Smooth muscle cell (in vitro differentiated cells): ENCODE data around the gene KSR1. TPM values are rescaled to one million over a fixed set of nuclear protein-coding genes. Genes with fewer than 3 reads are reported as not detected.

Experiments used
- DNase-seq: peaks from one replicate; lab custom pipeline; 2025; ENCODE audit not compliant: unreplicated experiment; lab: John Stamatoyannopoulos, UW
- H2AFZ ChIP-seq: fragments of 200-600 bp; sonication (generic); 2 replicates; pipeline ENCODE4 v1.6.0; 2016; ENCODE audit warnings: antibody characterized with exemption, low read depth, mild to moderate bottlenecking
- H3F3A ChIP-seq: fragments of 200-600 bp; sonication (generic); 2 replicates; pipeline ENCODE4 v1.6.0; 2017; ENCODE audit warnings: antibody characterized with exemption, low read depth
- H3K27ac ChIP-seq: fragments of 200-600 bp; sonication (generic); 2 replicates; pipeline ENCODE4 v1.5.1; 2016; ENCODE audit warnings: low read depth, mild to moderate bottlenecking
- H3K27me3 ChIP-seq: fragments of 200-600 bp; sonication (generic); 2 replicates; pipeline ENCODE4 v1.6.1; 2016; ENCODE audit warnings: low read depth, mild to moderate bottlenecking
- H3K36me3 ChIP-seq: fragments of 200-600 bp; sonication (generic); 2 replicates; pipeline ENCODE4 v1.5.1; 2016; ENCODE audit warnings: low read depth
- H3K4me1 ChIP-seq: fragments of 200-600 bp; sonication (generic); 2 replicates; pipeline ENCODE4 v1.5.1; 2016; ENCODE audit warnings: low read depth
- H3K4me2 ChIP-seq: fragments of 200-600 bp; sonication (generic); 2 replicates; pipeline ENCODE4 v1.6.0; 2016; ENCODE audit warnings: mild to moderate bottlenecking
- H3K4me3 ChIP-seq: fragments of 200-600 bp; sonication (generic); 2 replicates; pipeline ENCODE4 v1.5.1; 2016; ENCODE audit warnings: mild to moderate bottlenecking
- H3K79me2 ChIP-seq: fragments of 200-600 bp; sonication (generic); 2 replicates; pipeline ENCODE4 v1.6.0; 2016; ENCODE audit warnings: low read depth, mild to moderate bottlenecking
- H3K9ac ChIP-seq: fragments of 200-600 bp; sonication (generic); 2 replicates; pipeline ENCODE4 v1.6.0; 2016; ENCODE audit warnings: low read depth
- H3K9me3 ChIP-seq: fragments of 200-600 bp; sonication (generic); replicated peaks from 2 replicates; pipeline ENCODE4 v1.5.1; 2016; ENCODE audit warnings: low read depth
- H4K20me1 ChIP-seq: fragments of 200-600 bp; sonication (generic); 2 replicates; pipeline ENCODE4 v1.6.0; 2016; ENCODE audit warnings: low read depth
- WGBS: methylation state at CpG from one replicate; pipeline ENCODE4 v1.1.7; 2016; ENCODE audit warnings: low lambda C conversion rate; 5-methylcytosine and 5-hydroxymethylcytosine counted together
- polyA plus RNA-seq: library from polyadenylated mRNA; unstranded; fragments of >200 nt; fragmentation: Nextera tagmentation; extraction: Ambion mirVana; gene quantifications from 2 replicates; pipeline ENCODE4 v1.2.1, GENCODE V29; 2016
- total RNA-seq: library from RNA; depleted of rRNA; stranded (reverse); fragments of >200 nt; gene quantifications from 2 replicates; pipeline ENCODE4 v1.2.3, GENCODE V29; 2014
- TF ChIP-seq, protein P1 (sequence below): fragments of 200-600 bp; sonication (generic); IDR thresholded peaks from 2 replicates; pipeline ENCODE4 v1.5.1; 2017; ENCODE audit warnings: borderline replicate concordance, mild to moderate bottlenecking, antibody characterized with exemption; ENCODE audit not compliant: insufficient read depth, poor library complexity, severe bottlenecking

Gene KSR1
- total and polyA plus RNA-seq, 2 experiments from 2014 or later, result 40.4 to 65.1 TPM

DNA sequence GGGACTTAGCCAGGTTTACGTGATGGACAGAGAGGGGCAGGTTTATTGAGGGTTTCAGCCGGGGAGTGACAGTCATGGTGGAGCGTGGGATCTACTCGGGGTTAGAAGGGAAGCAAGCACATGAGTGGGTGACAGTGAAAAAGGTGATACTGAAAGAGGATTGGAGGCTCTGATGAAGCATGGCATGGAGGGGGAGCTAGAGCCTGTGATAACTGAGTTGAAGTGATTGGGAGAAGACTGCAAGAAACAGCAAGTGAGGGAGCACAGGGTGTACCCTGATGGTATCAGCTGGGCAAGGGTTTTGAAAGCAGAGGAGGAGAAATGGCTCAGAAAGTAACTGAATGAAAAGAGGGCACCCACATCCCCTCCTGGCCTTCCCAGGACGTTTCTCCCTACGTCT, 6.7 kb upstream of the KSR1 start:
- 98% methylated on average over 6 of the region's 6 CpGs for WGBS

DNA sequence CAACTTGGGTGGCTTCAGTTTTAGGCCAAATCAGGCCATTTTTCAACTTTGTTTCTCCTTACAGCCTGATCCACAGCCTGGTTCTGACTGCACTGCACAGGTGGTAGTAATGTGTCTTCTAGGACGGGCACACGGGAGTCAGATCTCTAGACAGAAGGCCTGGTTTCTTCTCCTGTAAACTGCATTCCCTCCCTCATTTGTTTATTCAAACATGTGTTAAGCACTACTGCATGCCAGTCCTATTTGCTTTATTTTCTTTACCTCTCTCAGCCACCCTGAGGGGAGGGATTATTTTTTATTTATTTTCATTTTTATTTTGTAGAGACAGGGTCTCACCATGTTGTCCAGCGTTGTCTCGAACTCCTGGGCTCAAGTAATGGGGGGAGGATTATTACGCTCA, 6.3 kb upstream of the KSR1 start:
- Histone ChIP-seq H3K4me1 (no peaks in the 10 kb centered on the region), H3F3A (peaks cover 5% of the 10 kb centered on the region), H2AFZ (no peak overlapping the region), H3K27me3 (no peaks in the 10 kb centered on the region), H4K20me1 (no peaks in the 10 kb centered on the region), H3K4me3 (no peak overlapping the region), H3K4me2 (no peak overlapping the region), H3K79me2 (no peaks in the 10 kb centered on the region), H3K9me3 (no peaks in the 10 kb centered on the region), H3K9ac (no peak overlapping the region), H3K27ac (no peak overlapping the region), H3K36me3 (no peaks in the 10 kb centered on the region)
- TF ChIP-seq, protein P1, sequence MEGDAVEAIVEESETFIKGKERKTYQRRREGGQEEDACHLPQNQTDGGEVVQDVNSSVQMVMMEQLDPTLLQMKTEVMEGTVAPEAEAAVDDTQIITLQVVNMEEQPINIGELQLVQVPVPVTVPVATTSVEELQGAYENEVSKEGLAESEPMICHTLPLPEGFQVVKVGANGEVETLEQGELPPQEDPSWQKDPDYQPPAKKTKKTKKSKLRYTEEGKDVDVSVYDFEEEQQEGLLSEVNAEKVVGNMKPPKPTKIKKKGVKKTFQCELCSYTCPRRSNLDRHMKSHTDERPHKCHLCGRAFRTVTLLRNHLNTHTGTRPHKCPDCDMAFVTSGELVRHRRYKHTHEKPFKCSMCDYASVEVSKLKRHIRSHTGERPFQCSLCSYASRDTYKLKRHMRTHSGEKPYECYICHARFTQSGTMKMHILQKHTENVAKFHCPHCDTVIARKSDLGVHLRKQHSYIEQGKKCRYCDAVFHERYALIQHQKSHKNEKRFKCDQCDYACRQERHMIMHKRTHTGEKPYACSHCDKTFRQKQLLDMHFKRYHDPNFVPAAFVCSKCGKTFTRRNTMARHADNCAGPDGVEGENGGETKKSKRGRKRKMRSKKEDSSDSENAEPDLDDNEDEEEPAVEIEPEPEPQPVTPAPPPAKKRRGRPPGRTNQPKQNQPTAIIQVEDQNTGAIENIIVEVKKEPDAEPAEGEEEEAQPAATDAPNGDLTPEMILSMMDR, result no peak
- no peak for DNase-seq
- 86% methylated on average over 5 of the region's 5 CpGs for WGBS

More for the DNA sequence above, 6.7 kb upstream of the KSR1 start:
- H3F3A ChIP-seq, result peaks cover 5% of the 10 kb centered on the region
- H3K9ac ChIP-seq, result no peak overlapping the region
- H3K4me1 ChIP-seq, result no peaks in the 10 kb centered on the region
- no peak overlapping the region for H3K4me2 ChIP-seq
- H3K4me3 ChIP-seq, result no peak overlapping the region
- DNase-seq, result no peak
- H2AFZ ChIP-seq, result no peak overlapping the region
- TF ChIP-seq, protein P1, result no peak
- no peaks in the 10 kb centered on the region for H3K79me2 ChIP-seq
- no peaks in the 10 kb centered on the region for H4K20me1 ChIP-seq
- H3K36me3 ChIP-seq, result no peaks in the 10 kb centered on the region
- H3K27ac ChIP-seq, result no peak overlapping the region
- H3K9me3 ChIP-seq, result no peaks in the 10 kb centered on the region
- H3K27me3 ChIP-seq, result no peaks in the 10 kb centered on the region

DNA sequence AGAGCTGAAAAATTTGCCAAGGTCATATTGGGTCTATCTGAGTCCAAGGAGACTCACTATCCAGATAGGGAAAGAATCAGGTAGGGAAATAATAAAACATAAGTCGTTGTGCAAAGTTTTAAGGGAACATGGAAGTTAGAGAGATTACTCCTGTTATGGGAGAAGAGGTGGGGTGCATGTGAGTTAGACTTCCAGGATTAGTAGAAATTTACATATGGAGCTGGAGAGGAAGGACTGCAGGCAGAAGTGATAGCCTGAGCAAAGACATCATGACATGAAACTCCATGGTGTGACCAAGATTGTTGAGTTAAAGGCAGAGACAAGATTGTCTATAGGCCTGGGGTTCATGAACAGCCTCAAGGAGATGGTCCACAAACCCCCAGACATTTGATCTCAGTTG, 5.8 kb upstream of the KSR1 start:
- H3K9me3 ChIP-seq, result no peaks in the 10 kb centered on the region
- H3K27me3 ChIP-seq, result no peaks in the 10 kb centered on the region
- no peaks in the 10 kb centered on the region for H3K79me2 ChIP-seq
- no peak overlapping the region for H2AFZ ChIP-seq
- no peak overlapping the region for H3K27ac ChIP-seq
- peaks cover 5% of the 10 kb centered on the region for H3F3A ChIP-seq
- no peak for DNase-seq
- H3K9ac ChIP-seq, result no peak overlapping the region
- no peaks in the 10 kb centered on the region for H4K20me1 ChIP-seq
- WGBS, result 93% methylated on average over 1 of the region's 1 CpG
- no peaks in the 10 kb centered on the region for H3K36me3 ChIP-seq
- H3K4me1 ChIP-seq, result no peaks in the 10 kb centered on the region
- H3K4me2 ChIP-seq, result no peak overlapping the region
- TF ChIP-seq, protein P1, result no peak
- no peak overlapping the region for H3K4me3 ChIP-seq

DNA sequence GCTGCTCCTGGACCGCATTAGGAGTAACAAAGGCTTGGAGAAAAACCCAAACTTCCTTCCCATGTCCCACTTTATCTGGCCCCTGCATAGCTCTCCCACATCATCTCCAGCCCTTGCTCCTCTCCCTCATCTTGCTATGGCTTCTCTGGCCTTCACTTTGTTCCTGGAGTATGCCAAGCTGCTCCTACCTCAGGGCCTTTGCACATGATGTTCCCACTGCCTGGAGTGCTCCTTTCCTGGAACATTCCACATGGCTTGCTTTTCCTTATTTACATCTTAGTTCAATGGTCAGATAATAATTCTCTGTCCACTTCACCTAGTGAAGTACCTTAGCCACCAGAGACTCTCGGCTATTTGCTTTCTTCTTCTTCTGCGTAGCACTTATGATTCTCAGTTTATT, 4.3 kb upstream of the KSR1 start:
- WGBS, result 99% methylated on average over 3 of the region's 3 CpGs
- Histone ChIP-seq H3K27ac (no peak overlapping the region), H3K36me3 (no peaks in the 10 kb centered on the region)

More for the DNA sequence above, 4.3 kb upstream of the KSR1 start:
- no peak overlapping the region for H3K4me2 ChIP-seq
- TF ChIP-seq, protein P1, result no peak
- H3K27me3 ChIP-seq, result no peaks in the 10 kb centered on the region
- no peak overlapping the region for H3K9ac ChIP-seq
- no peaks in the 10 kb centered on the region for H3K9me3 ChIP-seq
- peaks cover 5% of the 10 kb centered on the region for H3F3A ChIP-seq
- H3K4me3 ChIP-seq, result no peak overlapping the region
- H3K4me1 ChIP-seq, result no peaks in the 10 kb centered on the region
- H2AFZ ChIP-seq, result no peak overlapping the region
- H4K20me1 ChIP-seq, result peaks cover 3% of the 10 kb centered on the region
- DNase-seq, result no peak
- peaks cover 3% of the 10 kb centered on the region for H3K79me2 ChIP-seq
